ENCODE results near the gene OR52A1. TPM values are rescaled to one million over a fixed set of nuclear protein-coding genes. Genes with fewer than 3 reads are reported as not detected.

Gene OR52A1
- total and polyA plus RNA-seq, 2 of the 8 experiments (the other 6 are each of a cell fraction or from before 2014, with no cell fraction given), result 5.9 to 12.2 TPM

DNA sequence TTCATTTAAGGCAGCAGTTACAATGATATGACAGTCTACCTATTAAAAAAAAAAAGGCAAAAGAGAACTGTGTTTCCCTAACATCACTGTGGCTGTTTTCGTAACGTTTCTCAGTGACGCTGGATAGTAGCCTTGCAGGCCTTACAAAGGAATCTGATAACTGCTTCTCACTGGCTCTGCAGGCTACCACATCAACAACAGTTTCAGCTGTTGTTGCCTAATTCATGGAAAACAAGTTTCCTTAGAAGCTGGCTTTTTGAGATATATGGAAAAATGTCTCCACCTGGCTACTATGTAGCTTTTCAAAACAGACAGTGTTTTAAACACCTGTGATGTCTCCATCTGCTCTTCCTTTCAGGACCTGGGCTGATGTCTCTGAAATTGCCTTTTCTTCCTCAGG lies 42.2 kb upstream of the OR52A1 start:
- Histone ChIP-seq H4K91ac (replicated peaks; ENCODE audit: insufficient read length, low read length) (no peak overlapping the region), H3K79me1 (ENCODE audit: low read depth, low read length) (no peaks in the 10 kb centered on the region), H2BK120ac (replicated peaks; ENCODE audit: low read depth, low read length) (no peak overlapping the region), H3K27me3 (replicated peaks in 1 of 4; ENCODE audit: control insufficient read depth in 3 of 4, extremely low read depth in 1 of 4, insufficient read depth in 3 of 4, low read length in 3 of 4) (no peaks in the 10 kb centered on the region), H3K79me2 (ENCODE audit: control insufficient read depth in 1 of 2, insufficient read depth in 2 of 2, low read length in 2 of 2) (no peaks in the 10 kb centered on the region), H3K27ac (ENCODE audit: low read depth, low read length) (no peak overlapping the region), H2BK5ac (ENCODE audit: low read depth, low read length) (no peak overlapping the region), H4K20me1 (replicated peaks in 1 of 2; ENCODE audit: control insufficient read depth in 1 of 2, insufficient read depth in 2 of 2, low read length in 2 of 2) (no peaks in the 10 kb centered on the region), H2BK12ac (ENCODE audit: low read depth, low read length) (no peak overlapping the region), H3K4ac (replicated peaks; ENCODE audit: insufficient read length, low read depth, low read length) (no peak overlapping the region), H3K18ac (ENCODE audit: extremely low read depth, low read length) (no peak overlapping the region), H3K23ac (ENCODE audit: insufficient read length) (no peak overlapping the region), H2BK15ac (ENCODE audit: low read length) (no peak overlapping the region), H2AK5ac (ENCODE audit: low read depth, low read length) (no peak overlapping the region), H3K9ac (replicated peaks in 1 of 4; ENCODE audit: extremely low read depth in 1 of 4, low read depth in 3 of 4, low read length in 3 of 4) (no peak overlapping the region), H3K56ac (replicated peaks; ENCODE audit: insufficient read length, low read depth, low read length) (no peak overlapping the region), H3K36me3 (ENCODE audit: control insufficient read depth in 2 of 4, insufficient read depth in 4 of 4, low read length in 3 of 4) (no peaks in the 10 kb centered on the region), H3K23me2 (ENCODE audit: low read depth, low read length) (no peaks in the 10 kb centered on the region), H3K4me2 (ENCODE audit: insufficient read depth in 1 of 2, low read depth in 2 of 2, low read length in 2 of 2) (no peak overlapping the region), H3K4me1 (replicated peaks in 1 of 4; ENCODE audit: control insufficient read depth in 3 of 4, insufficient read depth in 4 of 4, low read length in 3 of 4) (peaks cover 0 to 3% (median 0%) of the 10 kb centered on the region in 4 experiments; a peak in 1 of 7 replicates), H3K14ac (ENCODE audit: insufficient read length) (no peak overlapping the region), H2AFZ (ENCODE audit: low read length) (0 out of 2 replicates have a peak overlapping the region, but pooled peaks have one; percentile 0), H3K9me3 (ENCODE audit: insufficient read depth in 2 of 2, low read depth in 1 of 2, low read length in 1 of 2) (peaks cover 0 to 3% of the 10 kb centered on the region in 2 experiments; a peak in 1 of 4 replicates), H3K4me3 (ENCODE audit: extremely low read depth in 1 of 4, insufficient read depth in 2 of 4, low read depth in 3 of 4, low read length in 4 of 4) (no peak overlapping the region), H2BK20ac (ENCODE audit: low read length) (no peak overlapping the region), H4K8ac (ENCODE audit: extremely low read depth, insufficient read depth, low read length) (no peak overlapping the region), H4K5ac (ENCODE audit: insufficient read length, low read depth, low read length) (no peak overlapping the region)
- TF ChIP-seq JUND (IDR thresholded peaks at IDR 0.05; ENCODE audit: low read length) (no peak), TCF12 (IDR thresholded peaks at IDR 0.05; ENCODE audit: low read depth, low read length) (no peak), MAFK (IDR thresholded peaks at IDR 0.05; ENCODE audit: low read depth, low read length) (no peak), SP4 (IDR thresholded peaks at IDR 0.05; ENCODE audit: low read length) (no peak), CEBPB (IDR thresholded peaks at IDR 0.05; ENCODE audit: low read depth, low read length) (peak; percentile 24; the same call in 1 of the 2 replicates), GTF2F1 (IDR thresholded peaks at IDR 0.05; ENCODE audit: borderline replicate concordance, low read depth, low read length) (no peak)
- 76% methylated on average over 3 of the region's 3 CpGs; no CpG with 5 or more reads in 1 of the 2 experiments for whole genome bisulfite sequencing, 2 experiments (ENCODE audit: extremely low coverage in 1 of 2, insufficient coverage in 1 of 2, insufficient read length in 1 of 2, insufficient replicate concordance in 2 of 2, low coverage in 1 of 2, low lambda C conversion rate in 2 of 2, missing lambda C conversion rate in 1 of 2)
- FAIRE-seq (no peak), DNase-seq (ENCODE audit: low read depth in 1 of 2, low spot score in 2 of 2) (no peak)
- POLR2A ChIA-PET (ENCODE audit: partially characterized antibody), result no interaction called here
- CTCF ChIA-PET (ENCODE audit: partially characterized antibody), result no interaction called here
